NCI-H1694 (cell line): ENCODE measurements around the gene KCNQ4.

Experiments
- DNase-seq: peaks from one replicate; lab custom pipeline; 2025; lab: John Stamatoyannopoulos, UW

The KCNQ4 gene

DNA sequence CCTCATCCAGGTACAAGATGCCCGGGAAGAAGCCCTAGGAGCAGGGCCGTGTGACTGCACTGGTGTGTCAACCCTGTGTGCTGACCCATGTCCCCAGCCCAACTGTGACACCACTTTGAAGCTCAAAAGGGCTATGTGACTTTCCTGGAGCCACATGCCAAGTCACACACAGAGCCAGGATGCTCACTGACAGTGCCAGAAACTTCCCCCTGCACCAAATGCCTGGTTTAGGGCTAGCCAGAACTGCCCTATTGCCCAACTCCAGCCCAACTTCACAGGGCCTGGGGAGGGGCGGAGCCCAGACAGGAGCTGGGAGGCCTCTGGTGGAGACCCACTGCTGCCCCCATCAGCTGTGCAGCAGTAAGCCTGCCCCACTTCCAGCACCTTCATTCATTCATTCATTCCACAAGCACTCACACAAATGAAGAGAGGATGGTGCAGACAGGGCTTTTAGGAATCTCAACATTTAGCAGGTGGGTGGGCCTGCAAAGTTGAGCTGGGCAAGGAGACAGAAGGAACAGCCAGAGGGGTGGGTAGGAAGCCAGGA, 36.7 kb downstream of the KCNQ4 start:
- DNase-seq, result no peak

- DNase-seq, result no peak
Measured at GRCh38 chr1:40820911-40821693, 37.5 kb downstream of the KCNQ4 start.

GRCh38 chr1:40822890-40823289, 39.3 kb downstream of the KCNQ4 start:
- no peak for DNase-seq

DNA sequence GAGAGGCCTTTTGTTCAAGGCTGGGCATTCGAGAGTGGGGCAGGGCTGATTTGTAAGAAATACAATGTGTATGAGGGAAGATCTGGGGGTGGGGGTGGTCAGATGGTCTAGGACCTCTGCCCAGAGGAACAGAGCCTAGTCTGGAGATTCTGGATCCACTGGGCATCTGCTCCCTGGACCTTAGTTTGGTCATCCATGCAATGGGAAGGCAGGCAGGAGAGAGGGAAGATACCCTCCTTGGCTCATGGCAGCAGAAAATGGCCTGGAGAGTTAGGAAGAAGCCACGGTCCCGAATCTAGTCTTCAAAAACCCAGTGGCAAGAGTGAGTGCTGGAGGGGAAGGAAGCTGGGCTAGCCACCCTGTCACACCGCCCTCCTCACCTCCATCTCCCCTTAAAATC, 39.8 kb downstream of the KCNQ4 start:
- DNase-seq, result no peak

- no peak for DNase-seq
Measured at GRCh38 chr1:40823983-40824382, 40.4 kb downstream of the KCNQ4 start.

- no peak for DNase-seq
Measured at GRCh38 chr1:40824591-40825434, 41.2 kb downstream of the KCNQ4 start.

DNA sequence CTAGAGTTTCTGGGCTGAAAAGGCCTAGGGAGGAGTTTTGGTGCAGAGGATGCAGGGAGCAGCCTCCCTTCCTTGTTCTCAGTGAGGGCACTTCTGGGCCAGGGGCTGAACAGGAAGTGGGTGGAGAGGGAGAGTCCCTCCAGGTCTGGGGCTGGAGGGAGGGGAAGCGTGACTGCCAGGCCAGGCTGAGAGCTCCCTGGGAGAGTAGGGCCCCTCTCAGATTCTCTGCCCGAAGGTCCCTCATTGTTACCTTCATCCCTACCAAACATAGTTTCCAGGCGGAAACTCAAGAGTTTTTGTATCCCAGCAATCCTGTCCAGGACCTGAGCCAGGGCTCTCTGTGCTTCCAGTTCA, 41.8 kb downstream of the KCNQ4 start:
- no peak for DNase-seq

DNA sequence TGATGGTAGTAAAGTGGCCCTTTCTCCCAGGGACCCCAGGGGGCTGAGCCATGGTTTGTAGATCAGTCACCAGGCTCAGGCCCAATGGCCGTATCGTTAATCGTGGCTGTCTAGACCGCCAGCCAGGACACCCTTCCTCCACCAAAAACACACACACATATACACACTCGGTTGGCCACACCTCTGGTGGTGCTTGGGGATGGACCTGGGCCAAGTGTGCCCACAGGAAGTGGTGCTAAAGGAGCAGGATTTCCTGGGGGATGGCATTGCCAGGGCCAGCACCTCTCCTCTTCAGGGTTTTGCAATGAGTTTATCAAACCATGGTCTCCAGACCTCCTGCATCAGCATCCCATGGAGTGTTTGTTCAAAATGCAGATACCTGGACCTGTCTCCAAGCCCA, 42.4 kb downstream of the KCNQ4 start:
- DNase-seq, result no peak

DNA sequence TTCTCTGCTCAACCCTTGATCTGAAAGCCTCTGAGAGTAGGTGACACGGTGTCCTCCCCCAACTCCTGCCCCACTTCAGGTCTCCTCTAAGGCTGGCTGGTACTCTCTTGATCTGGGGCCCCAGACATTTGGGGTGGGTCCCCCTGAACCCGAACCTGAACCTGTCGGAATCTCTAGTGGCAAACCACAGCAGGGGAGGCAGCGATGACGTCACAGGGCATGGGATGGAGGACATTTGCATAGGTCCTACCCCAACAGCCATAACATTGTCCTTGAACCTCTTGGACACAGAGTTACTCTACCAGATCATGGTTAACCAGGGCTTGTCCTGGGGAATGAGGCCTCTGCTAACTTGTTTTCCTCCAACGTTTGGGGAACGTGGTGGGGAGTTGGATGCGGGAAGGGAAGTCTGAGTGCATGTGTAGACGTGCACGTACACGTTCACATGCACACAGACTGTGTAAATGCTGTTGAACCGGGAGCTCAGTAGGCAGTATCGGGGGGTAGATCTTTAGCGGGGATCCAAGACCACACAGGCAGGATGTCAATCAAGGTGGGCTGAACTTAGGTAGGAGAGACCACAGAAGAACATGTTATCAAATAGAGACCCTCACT, 46.2 kb downstream of the KCNQ4 start:
- DNase-seq, result no peak

GRCh38 chr1:40830419-40830943, 46.9 kb downstream of the KCNQ4 start:
- DNase-seq, result no peak

GRCh38 chr1:40831001-40831732, 47.6 kb downstream of the KCNQ4 start:
- DNase-seq, result no peak

DNA sequence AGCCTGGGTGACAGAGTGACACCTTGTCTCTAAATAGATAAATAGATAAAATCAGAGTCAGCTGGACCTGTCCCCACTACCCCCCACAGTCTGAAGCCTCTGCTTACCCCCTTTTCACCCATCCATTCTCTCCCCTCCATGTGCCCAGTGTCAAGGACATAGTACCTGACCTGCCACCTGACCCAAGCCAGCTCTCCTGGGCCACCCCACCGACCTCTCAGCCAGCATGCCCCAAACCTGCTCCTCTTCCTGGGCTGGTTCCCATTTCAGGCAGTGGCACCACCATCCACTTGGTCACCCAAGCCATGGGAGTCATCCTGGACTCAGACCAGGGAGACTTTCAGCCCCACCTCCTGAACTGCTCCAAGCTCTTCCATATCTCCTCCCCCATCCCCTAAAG, 50.4 kb downstream of the KCNQ4 start:
- no peak for DNase-seq

GRCh38 chr1:40834968-40835545, 51.5 kb downstream of the KCNQ4 start:
- DNase-seq, result no peak

DNA sequence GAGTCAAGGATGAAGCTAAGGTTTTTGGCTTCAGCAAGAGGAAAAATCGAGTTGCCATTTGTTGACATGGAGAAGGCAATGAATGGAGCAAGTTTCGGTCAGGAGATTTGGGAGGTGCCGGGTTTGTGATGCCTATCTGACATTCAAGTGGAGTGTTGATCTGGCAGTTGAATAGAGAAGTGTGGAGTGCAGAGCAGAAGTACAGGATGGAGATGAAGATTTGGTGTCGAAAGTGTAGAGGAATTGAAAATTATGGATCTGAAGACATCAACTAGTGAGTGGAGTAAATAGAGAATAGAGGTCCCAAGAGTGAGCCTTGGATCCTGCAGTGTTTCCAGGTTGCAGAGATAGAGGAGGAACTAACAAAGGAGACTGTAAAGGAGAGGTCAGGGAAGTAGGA, 52.7 kb downstream of the KCNQ4 start:
- DNase-seq, result no peak

GRCh38 chr1:40837601-40838000, 54.0 kb downstream of the KCNQ4 start:
- no peak for DNase-seq

DNA sequence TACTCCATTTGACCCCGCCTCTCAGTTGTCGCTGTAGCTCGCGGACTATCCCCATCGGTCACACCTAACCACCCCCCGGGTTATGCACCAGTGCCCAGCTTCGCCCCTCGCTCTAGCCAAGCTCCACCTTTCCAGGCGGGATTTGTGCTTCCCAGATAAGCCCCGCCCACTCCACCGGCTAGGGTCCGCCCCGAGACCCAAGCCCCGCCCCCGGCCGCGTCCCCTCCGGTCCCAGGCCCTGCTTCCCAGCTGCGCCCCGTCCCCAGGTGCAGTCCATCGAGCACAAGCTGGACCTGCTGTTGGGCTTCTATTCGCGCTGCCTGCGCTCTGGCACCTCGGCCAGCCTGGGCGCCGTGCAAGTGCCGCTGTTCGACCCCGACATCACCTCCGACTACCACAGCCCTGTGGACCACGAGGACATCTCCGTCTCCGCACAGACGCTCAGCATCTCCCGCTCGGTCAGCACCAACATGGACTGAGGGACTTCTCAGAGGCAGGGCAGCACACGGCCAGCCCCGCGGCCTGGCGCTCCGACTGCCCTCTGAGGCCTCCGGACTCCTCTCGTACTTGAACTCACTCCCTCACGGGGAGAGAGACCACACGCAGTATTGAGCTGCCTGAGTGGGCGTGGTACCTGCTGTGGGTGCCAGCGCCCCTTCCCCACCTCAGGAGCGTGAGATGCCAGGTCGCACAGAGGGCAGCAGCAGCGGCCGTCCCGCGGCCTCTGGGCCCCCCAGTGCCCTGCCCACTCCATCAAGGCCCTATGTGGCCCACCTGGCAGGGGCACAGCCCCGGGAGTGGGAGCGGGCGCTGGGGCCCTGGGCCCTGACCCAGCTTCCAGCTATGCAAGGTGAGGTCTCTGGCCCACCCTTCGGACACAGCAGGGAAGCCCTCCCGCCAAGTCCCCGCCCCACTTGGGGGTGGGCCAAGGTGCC, 54.7 kb downstream of the KCNQ4 start:
- DNase-seq, result no peak

GRCh38 chr1:40838980-40839942, 55.7 kb downstream of the KCNQ4 start:
- DNase-seq, result no peak

DNA sequence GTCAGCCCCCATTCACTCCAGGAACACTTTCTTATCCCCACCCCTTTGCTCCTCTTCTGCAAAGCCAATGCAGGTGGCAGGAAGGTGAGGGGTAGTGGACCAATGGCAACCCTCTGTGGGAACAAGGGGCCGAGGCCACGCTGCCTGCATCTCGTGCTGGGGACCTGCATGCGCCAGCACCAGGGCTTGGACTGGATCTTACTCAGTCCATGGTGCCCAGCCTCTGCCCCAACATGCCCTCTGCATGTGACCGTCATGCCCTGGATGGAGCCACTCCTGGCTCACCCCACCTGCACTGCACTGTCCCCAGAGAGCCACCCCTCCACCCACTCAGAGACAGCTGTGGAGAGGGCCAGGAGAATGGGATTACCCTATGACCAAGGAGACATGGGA, 56.4 kb downstream of the KCNQ4 start:
- DNase-seq, result no peak
